ENCODE data around the gene CD7.

CD7 gene

GRCh38 chr17:82292251-82293154 is 24.9 kb downstream of the CD7 start (continued):
- TF ChIP-seq, protein P1, sequence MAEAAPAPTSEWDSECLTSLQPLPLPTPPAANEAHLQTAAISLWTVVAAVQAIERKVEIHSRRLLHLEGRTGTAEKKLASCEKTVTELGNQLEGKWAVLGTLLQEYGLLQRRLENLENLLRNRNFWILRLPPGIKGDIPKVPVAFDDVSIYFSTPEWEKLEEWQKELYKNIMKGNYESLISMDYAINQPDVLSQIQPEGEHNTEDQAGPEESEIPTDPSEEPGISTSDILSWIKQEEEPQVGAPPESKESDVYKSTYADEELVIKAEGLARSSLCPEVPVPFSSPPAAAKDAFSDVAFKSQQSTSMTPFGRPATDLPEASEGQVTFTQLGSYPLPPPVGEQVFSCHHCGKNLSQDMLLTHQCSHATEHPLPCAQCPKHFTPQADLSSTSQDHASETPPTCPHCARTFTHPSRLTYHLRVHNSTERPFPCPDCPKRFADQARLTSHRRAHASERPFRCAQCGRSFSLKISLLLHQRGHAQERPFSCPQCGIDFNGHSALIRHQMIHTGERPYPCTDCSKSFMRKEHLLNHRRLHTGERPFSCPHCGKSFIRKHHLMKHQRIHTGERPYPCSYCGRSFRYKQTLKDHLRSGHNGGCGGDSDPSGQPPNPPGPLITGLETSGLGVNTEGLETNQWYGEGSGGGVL (tag by site-specific recombination; IDR thresholded peaks at IDR 0.05) = peak; percentile 52; the same call in 1 of the 2 replicates
- TF ChIP-seq ZBTB48 (tag by site-specific recombination; IDR thresholded peaks at IDR 0.05) = peak; percentile 65
- TF ChIP-seq HOXC10 (CRISPR knock-in tag; IDR thresholded peaks at IDR 0.05) = no peak
- TF ChIP-seq ZNF155 (tag by site-specific recombination; IDR thresholded peaks at IDR 0.05) = no peak
- no peak for TF ChIP-seq ZNF48 (tag by site-specific recombination; IDR thresholded peaks at IDR 0.05)
- peak; percentile 73 for TF ChIP-seq ZEB2 (tag by site-specific recombination; IDR thresholded peaks at IDR 0.05)
- TF ChIP-seq ZNF501 (tag by site-specific recombination; IDR thresholded peaks at IDR 0.05) = 0 out of 2 replicates have a peak, but pooled peaks have one; percentile 51
- peak; percentile 84 for TF ChIP-seq SP3 (tag by site-specific recombination; IDR thresholded peaks at IDR 0.05)
- TF ChIP-seq ZNF202 (tag by site-specific recombination; IDR thresholded peaks at IDR 0.05; ENCODE audit: borderline replicate concordance) = no peak
- no peak for TF ChIP-seq ZNF239 (tag by site-specific recombination; IDR thresholded peaks at IDR 0.05)
- TF ChIP-seq ZNF2 (tag by site-specific recombination; IDR thresholded peaks at IDR 0.05) = 0 out of 2 replicates have a peak, but pooled peaks have one; percentile 49
- TF ChIP-seq ZNF302 (tag by site-specific recombination; IDR thresholded peaks at IDR 0.05; ENCODE audit: low read depth) = no peak
- TF ChIP-seq ZNF214 (tag by site-specific recombination; IDR thresholded peaks at IDR 0.05; ENCODE audit: borderline replicate concordance) = no peak
- TF ChIP-seq ZNF747 (tag by site-specific recombination; IDR thresholded peaks at IDR 0.05) = no peak
- no peak for TF ChIP-seq OVOL3 (tag by site-specific recombination; IDR thresholded peaks at IDR 0.05)
- no peak for TF ChIP-seq ZNF707 (tag by site-specific recombination; IDR thresholded peaks at IDR 0.05)
- TF ChIP-seq, protein P2, sequence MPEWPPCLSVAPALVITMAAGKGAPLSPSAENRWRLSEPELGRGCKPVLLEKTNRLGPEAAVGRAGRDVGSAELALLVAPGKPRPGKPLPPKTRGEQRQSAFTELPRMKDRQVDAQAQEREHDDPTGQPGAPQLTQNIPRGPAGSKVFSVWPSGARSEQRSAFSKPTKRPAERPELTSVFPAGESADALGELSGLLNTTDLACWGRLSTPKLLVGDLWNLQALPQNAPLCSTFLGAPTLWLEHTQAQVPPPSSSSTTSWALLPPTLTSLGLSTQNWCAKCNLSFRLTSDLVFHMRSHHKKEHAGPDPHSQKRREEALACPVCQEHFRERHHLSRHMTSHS (tag by site-specific recombination; IDR thresholded peaks at IDR 0.05) = no peak
- TF ChIP-seq, protein P3, sequence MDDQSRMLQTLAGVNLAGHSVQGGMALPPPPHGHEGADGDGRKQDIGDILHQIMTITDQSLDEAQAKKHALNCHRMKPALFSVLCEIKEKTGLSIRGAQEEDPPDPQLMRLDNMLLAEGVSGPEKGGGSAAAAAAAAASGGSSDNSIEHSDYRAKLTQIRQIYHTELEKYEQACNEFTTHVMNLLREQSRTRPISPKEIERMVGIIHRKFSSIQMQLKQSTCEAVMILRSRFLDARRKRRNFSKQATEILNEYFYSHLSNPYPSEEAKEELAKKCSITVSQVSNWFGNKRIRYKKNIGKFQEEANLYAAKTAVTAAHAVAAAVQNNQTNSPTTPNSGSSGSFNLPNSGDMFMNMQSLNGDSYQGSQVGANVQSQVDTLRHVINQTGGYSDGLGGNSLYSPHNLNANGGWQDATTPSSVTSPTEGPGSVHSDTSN (CRISPR knock-in tag; IDR thresholded peaks at IDR 0.05) = peak; percentile 26; the same call in 1 of the 2 replicates
- no peak for TF ChIP-seq BCL11A (tag by site-specific recombination; IDR thresholded peaks at IDR 0.05; ENCODE audit: low read depth)
- TF ChIP-seq, protein P4, sequence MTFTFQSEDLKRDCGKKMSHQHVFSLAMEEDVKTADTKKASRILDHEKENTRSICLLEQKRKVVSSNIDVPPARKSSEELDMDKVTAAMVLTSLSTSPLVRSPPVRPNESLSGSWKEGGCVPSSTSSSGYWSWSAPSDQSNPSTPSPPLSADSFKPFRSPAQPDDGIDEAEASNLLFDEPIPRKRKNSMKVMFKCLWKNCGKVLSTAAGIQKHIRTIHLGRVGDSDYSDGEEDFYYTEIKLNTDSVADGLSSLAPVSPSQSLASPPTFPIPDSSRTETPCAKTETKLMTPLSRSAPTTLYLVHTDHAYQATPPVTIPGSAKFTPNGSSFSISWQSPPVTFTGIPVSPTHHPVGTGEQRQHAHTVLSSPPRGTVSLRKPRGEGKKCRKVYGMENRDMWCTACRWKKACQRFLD (tag by site-specific recombination; IDR thresholded peaks at IDR 0.05) = no peak
- TF ChIP-seq, protein P5, sequence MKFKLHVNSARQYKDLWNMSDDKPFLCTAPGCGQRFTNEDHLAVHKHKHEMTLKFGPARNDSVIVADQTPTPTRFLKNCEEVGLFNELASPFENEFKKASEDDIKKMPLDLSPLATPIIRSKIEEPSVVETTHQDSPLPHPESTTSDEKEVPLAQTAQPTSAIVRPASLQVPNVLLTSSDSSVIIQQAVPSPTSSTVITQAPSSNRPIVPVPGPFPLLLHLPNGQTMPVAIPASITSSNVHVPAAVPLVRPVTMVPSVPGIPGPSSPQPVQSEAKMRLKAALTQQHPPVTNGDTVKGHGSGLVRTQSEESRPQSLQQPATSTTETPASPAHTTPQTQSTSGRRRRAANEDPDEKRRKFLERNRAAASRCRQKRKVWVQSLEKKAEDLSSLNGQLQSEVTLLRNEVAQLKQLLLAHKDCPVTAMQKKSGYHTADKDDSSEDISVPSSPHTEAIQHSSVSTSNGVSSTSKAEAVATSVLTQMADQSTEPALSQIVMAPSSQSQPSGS (tag by site-specific recombination; IDR thresholded peaks at IDR 0.05; ENCODE audit: low read depth) = no peak
- no peak for TF ChIP-seq ELK4 (IDR thresholded peaks at IDR 0.05; ENCODE audit: borderline replicate concordance, low read depth, low read length)
- TF ChIP-seq MZF1 (tag by site-specific recombination; IDR thresholded peaks at IDR 0.05; ENCODE audit: borderline replicate concordance) = no peak
- no peak for TF ChIP-seq ZNF624 (tag by site-specific recombination; IDR thresholded peaks at IDR 0.05)
- TF ChIP-seq ZNF530 (tag by site-specific recombination; IDR thresholded peaks at IDR 0.05; ENCODE audit: low read depth) = no peak
- peak; percentile 44; the same call in 1 of the 2 replicates for TF ChIP-seq ZNF184 (tag by site-specific recombination; IDR thresholded peaks at IDR 0.05)
- TF ChIP-seq ZSCAN18 (tag by site-specific recombination; IDR thresholded peaks at IDR 0.05) = no peak
- TF ChIP-seq ZNF510 (tag by site-specific recombination; IDR thresholded peaks at IDR 0.05; ENCODE audit: insufficient replicate concordance) = no peak
- no peak for TF ChIP-seq ZIC2 (tag by site-specific recombination; IDR thresholded peaks at IDR 0.05)

Data from HEK293 (cell line).